Smooth muscle cell (in vitro differentiated cells): ENCODE data around the gene TEKT2. TPM values are rescaled to one million over a fixed set of nuclear protein-coding genes. Genes with fewer than 3 reads are reported as not detected.

ENCODE experiments used
- DNase-seq: peaks from one replicate; lab custom pipeline; 2025; ENCODE audit not compliant: unreplicated experiment; lab: John Stamatoyannopoulos, UW
- H2AFZ ChIP-seq: fragments of 200-600 bp; sonication (generic); 2 replicates; pipeline ENCODE4 v1.6.0; 2016; ENCODE audit warnings: antibody characterized with exemption, low read depth, mild to moderate bottlenecking
- H3F3A ChIP-seq: fragments of 200-600 bp; sonication (generic); 2 replicates; pipeline ENCODE4 v1.6.0; 2017; ENCODE audit warnings: antibody characterized with exemption, low read depth
- H3K27ac ChIP-seq: fragments of 200-600 bp; sonication (generic); 2 replicates; pipeline ENCODE4 v1.5.1; 2016; ENCODE audit warnings: low read depth, mild to moderate bottlenecking
- H3K27me3 ChIP-seq: fragments of 200-600 bp; sonication (generic); 2 replicates; pipeline ENCODE4 v1.6.1; 2016; ENCODE audit warnings: low read depth, mild to moderate bottlenecking
- H3K36me3 ChIP-seq: fragments of 200-600 bp; sonication (generic); 2 replicates; pipeline ENCODE4 v1.5.1; 2016; ENCODE audit warnings: low read depth
- H3K4me1 ChIP-seq: fragments of 200-600 bp; sonication (generic); 2 replicates; pipeline ENCODE4 v1.5.1; 2016; ENCODE audit warnings: low read depth
- H3K4me2 ChIP-seq: fragments of 200-600 bp; sonication (generic); 2 replicates; pipeline ENCODE4 v1.6.0; 2016; ENCODE audit warnings: mild to moderate bottlenecking
- H3K4me3 ChIP-seq: fragments of 200-600 bp; sonication (generic); 2 replicates; pipeline ENCODE4 v1.5.1; 2016; ENCODE audit warnings: mild to moderate bottlenecking
- H3K79me2 ChIP-seq: fragments of 200-600 bp; sonication (generic); 2 replicates; pipeline ENCODE4 v1.6.0; 2016; ENCODE audit warnings: low read depth, mild to moderate bottlenecking
- H3K9ac ChIP-seq: fragments of 200-600 bp; sonication (generic); 2 replicates; pipeline ENCODE4 v1.6.0; 2016; ENCODE audit warnings: low read depth
- H3K9me3 ChIP-seq: fragments of 200-600 bp; sonication (generic); replicated peaks from 2 replicates; pipeline ENCODE4 v1.5.1; 2016; ENCODE audit warnings: low read depth
- H4K20me1 ChIP-seq: fragments of 200-600 bp; sonication (generic); 2 replicates; pipeline ENCODE4 v1.6.0; 2016; ENCODE audit warnings: low read depth
- WGBS: methylation state at CpG from one replicate; pipeline ENCODE4 v1.1.7; 2016; ENCODE audit warnings: low lambda C conversion rate; 5-methylcytosine and 5-hydroxymethylcytosine counted together
- polyA plus RNA-seq: library from polyadenylated mRNA; unstranded; fragments of >200 nt; fragmentation: Nextera tagmentation; extraction: Ambion mirVana; gene quantifications from 2 replicates; pipeline ENCODE4 v1.2.1, GENCODE V29; 2016
- total RNA-seq: library from RNA; depleted of rRNA; stranded (reverse); fragments of >200 nt; gene quantifications from 2 replicates; pipeline ENCODE4 v1.2.3, GENCODE V29; 2014
- TF ChIP-seq, protein P1 (sequence below): fragments of 200-600 bp; sonication (generic); IDR thresholded peaks from 2 replicates; pipeline ENCODE4 v1.5.1; 2017; ENCODE audit warnings: borderline replicate concordance, mild to moderate bottlenecking, antibody characterized with exemption; ENCODE audit not compliant: insufficient read depth, poor library complexity, severe bottlenecking

Gene TEKT2
- total and polyA plus RNA-seq, 2 experiments from 2014 or later = 0.27 to 0.85 TPM

DNA sequence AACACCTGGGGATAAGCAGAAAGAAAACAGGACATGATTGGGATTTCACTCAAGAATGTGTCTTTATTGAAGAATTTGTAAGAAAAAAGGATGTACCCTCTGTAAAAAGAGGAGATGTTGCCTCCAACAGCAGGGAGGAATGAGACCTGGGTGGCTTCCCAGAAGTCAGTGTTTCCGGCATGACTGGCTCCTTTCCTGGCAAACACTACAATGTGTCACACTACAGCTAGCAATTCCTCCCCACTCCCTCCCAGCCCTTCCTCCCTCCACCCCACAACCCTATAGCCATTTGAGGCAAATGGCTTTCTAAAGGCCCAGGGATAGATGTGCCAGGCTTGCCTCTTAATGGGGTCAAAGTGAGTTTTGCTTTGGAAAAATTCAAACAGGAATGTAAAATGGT lies 52.6 kb downstream of the TEKT2 start:
- Histone ChIP-seq H3K9me3 (no peaks in the 10 kb centered on the region), H3K4me2 (no peak overlapping the region), H3K27ac (peak overlapping the region; percentile 16), H2AFZ (no peak overlapping the region), H3K79me2 (peaks cover 17% of the 10 kb centered on the region), H3F3A (peaks cover 13% of the 10 kb centered on the region), H3K36me3 (peaks cover 4% of the 10 kb centered on the region), H3K4me3 (no peak overlapping the region), H3K4me1 (no peaks in the 10 kb centered on the region), H3K9ac (no peak overlapping the region), H3K27me3 (no peaks in the 10 kb centered on the region), H4K20me1 (peaks cover 27% of the 10 kb centered on the region)
- TF ChIP-seq, protein P1, sequence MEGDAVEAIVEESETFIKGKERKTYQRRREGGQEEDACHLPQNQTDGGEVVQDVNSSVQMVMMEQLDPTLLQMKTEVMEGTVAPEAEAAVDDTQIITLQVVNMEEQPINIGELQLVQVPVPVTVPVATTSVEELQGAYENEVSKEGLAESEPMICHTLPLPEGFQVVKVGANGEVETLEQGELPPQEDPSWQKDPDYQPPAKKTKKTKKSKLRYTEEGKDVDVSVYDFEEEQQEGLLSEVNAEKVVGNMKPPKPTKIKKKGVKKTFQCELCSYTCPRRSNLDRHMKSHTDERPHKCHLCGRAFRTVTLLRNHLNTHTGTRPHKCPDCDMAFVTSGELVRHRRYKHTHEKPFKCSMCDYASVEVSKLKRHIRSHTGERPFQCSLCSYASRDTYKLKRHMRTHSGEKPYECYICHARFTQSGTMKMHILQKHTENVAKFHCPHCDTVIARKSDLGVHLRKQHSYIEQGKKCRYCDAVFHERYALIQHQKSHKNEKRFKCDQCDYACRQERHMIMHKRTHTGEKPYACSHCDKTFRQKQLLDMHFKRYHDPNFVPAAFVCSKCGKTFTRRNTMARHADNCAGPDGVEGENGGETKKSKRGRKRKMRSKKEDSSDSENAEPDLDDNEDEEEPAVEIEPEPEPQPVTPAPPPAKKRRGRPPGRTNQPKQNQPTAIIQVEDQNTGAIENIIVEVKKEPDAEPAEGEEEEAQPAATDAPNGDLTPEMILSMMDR = no peak
- DNase-seq = no peak
- 88% methylated on average over 1 of the region's 1 CpG for WGBS

DNA sequence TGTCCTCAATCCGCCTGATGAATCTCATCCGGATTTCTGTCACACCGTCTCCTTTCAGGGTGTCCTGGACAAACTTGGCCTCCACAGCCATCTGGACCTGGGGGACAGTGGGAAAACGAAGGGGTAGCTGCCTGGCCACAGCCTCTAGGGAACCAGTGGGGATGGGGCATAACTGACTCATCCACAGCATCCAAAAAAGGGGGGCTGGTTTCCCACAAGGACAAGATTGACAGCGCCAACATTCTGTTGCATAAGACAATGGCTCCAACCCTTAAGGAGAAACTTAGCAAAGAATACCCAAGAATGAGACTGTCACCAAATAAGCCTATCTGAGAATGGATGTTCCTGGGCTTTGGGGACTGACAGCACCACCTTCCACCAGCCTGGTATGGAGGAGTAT lies 53.3 kb downstream of the TEKT2 start:
- Histone ChIP-seq H3K27me3 (no peaks in the 10 kb centered on the region), H4K20me1 (peaks cover 31% of the 10 kb centered on the region), H3K4me1 (no peaks in the 10 kb centered on the region), H3K79me2 (peaks cover 22% of the 10 kb centered on the region), H3K4me3 (no peak overlapping the region), H3K9ac (no peak overlapping the region), H3F3A (peaks cover 13% of the 10 kb centered on the region), H3K36me3 (peaks cover 4% of the 10 kb centered on the region), H2AFZ (no peak overlapping the region), H3K9me3 (no peaks in the 10 kb centered on the region), H3K27ac (no peak overlapping the region), H3K4me2 (no peak overlapping the region)
- TF ChIP-seq, protein P1 = no peak
- WGBS = 97% methylated on average over 5 of the region's 5 CpGs
- DNase-seq = no peak

DNA sequence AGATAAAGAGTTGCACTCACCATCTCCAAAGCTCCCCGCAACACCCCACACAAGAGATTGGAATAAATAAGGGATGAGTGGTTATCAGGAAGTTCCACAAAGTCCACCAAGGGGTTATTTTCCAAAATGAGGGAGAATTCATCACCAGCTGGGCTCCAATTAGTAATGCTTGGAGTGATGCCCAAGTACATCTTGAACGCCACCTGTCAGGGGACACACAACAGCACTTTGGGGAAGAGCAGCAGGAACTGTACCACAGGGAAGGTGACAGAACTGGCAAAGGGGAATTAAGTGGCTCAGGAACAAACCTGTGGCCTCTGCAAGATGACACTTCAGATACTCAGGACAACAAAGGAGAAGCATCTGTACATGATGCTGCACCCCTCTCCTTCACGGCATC lies 53.9 kb downstream of the TEKT2 start:
- Histone ChIP-seq H3K4me2 (no peak overlapping the region), H3K27me3 (no peaks in the 10 kb centered on the region), H3F3A (peaks cover 13% of the 10 kb centered on the region), H3K9ac (no peak overlapping the region), H3K4me3 (no peak overlapping the region), H3K4me1 (no peaks in the 10 kb centered on the region), H2AFZ (no peak overlapping the region), H3K79me2 (peaks cover 27% of the 10 kb centered on the region), H4K20me1 (peaks cover 37% of the 10 kb centered on the region), H3K9me3 (no peaks in the 10 kb centered on the region), H3K27ac (no peak overlapping the region), H3K36me3 (peaks cover 4% of the 10 kb centered on the region)
- 100% methylated on average over 3 of the region's 3 CpGs for WGBS
- no peak for DNase-seq
- TF ChIP-seq, protein P1 = no peak

Other genes with a start within 250 kb of the TEKT2 start
- 10.8 and 15.3 TPM in 2 replicates for gene AGO1, start 200.9 kb upstream of the TEKT2 start, total RNA-seq
- gene AGO1, start 200.9 kb upstream of the TEKT2 start, polyA plus RNA-seq = 4.9 and 8.1 TPM in 2 replicates
- 22.6 and 31.6 TPM in 2 replicates for gene AGO3, start 153.0 kb upstream of the TEKT2 start, total RNA-seq
- 14.3 and 22.9 TPM in 2 replicates for gene AGO3, start 153.0 kb upstream of the TEKT2 start, polyA plus RNA-seq
- 26.7 and 31.0 TPM in 2 replicates for gene ADPRS, start 4.8 kb downstream of the TEKT2 start, total RNA-seq
- gene ADPRS, start 4.8 kb downstream of the TEKT2 start, polyA plus RNA-seq = 38.8 and 44.1 TPM in 2 replicates
- gene COL8A2, start 41.1 kb downstream of the TEKT2 start, total RNA-seq = 21.7 and 32.9 TPM in 2 replicates
- 35.9 and 59.0 TPM in 2 replicates for gene COL8A2, start 41.1 kb downstream of the TEKT2 start, polyA plus RNA-seq
- 67.8 and 202 TPM in 2 replicates for gene TRAPPC3, start 65.4 kb downstream of the TEKT2 start, total RNA-seq
- gene TRAPPC3, start 65.4 kb downstream of the TEKT2 start, polyA plus RNA-seq = 113 and 114 TPM in 2 replicates
- gene MAP7D1, start 72.1 kb downstream of the TEKT2 start, total RNA-seq = 102 and 109 TPM in 2 replicates
- gene MAP7D1, start 72.1 kb downstream of the TEKT2 start, polyA plus RNA-seq = 169 and 186 TPM in 2 replicates
- gene THRAP3, start 140.3 kb downstream of the TEKT2 start, total RNA-seq = 60.5 and 97.2 TPM in 2 replicates
- gene THRAP3, start 140.3 kb downstream of the TEKT2 start, polyA plus RNA-seq = 44.1 and 45.1 TPM in 2 replicates
- 12.0 and 16.4 TPM in 2 replicates for gene SH3D21, start 222.3 kb downstream of the TEKT2 start, total RNA-seq
- 6.9 and 8.2 TPM in 2 replicates for gene SH3D21, start 222.3 kb downstream of the TEKT2 start, polyA plus RNA-seq
- gene EVA1B, start 239.6 kb downstream of the TEKT2 start, total RNA-seq = 49.8 and 88.7 TPM in 2 replicates
- gene EVA1B, start 239.6 kb downstream of the TEKT2 start, polyA plus RNA-seq = 164 and 182 TPM in 2 replicates